ENCODE measurements around the gene AGPAT4. TPM values are rescaled to one million over a fixed set of nuclear protein-coding genes. Genes with fewer than 3 reads are reported as not detected.

Gene AGPAT4
- total RNA-seq, 4 donors from 2014 or later = 10.5 to 20.8 (median 12.6) TPM

GRCh38 chr6:161151660-161152526 is 122.0 kb downstream of the AGPAT4 start:
- WGBS, 2 donors = 79 to 87% methylated on average over 19 of the region's 19 CpGs
- no peak for DNase-seq (ENCODE audit: low spot score in 2 of 2)
- peaks cover 0 to 75% (median 0%) of the 10 kb centered on the region in 3 donors for H3K36me3 ChIP-seq

GRCh38 chr6:161151059-161151645 is 122.7 kb downstream of the AGPAT4 start:
- Histone ChIP-seq H3K9me3 (no peaks in the 10 kb centered on the region), H3K27me3 (no peaks in the 10 kb centered on the region), H3K27ac (no peak overlapping the region), H3K4me3 (no peak overlapping the region), H3K4me1 (no peaks in the 10 kb centered on the region), H3K36me3 (peaks cover 0 to 75% (median 0%) of the 10 kb centered on the region in 3 donors)
- WGBS, 2 donors = 92 to 96% methylated on average over 18 of the region's 18 CpGs
- no peak for DNase-seq (ENCODE audit: low spot score in 2 of 2)
- TF ChIP-seq EP300 (IDR thresholded peaks at IDR 0.05) (no peak), CTCF (IDR thresholded peaks at IDR 0.05) (no peak), POLR2A (IDR thresholded peaks at IDR 0.05) (no peak)

More at GRCh38 chr6:161151660-161152526, 122.0 kb downstream of the AGPAT4 start:
- Histone ChIP-seq H3K4me3 (no peak overlapping the region), H3K27me3 (no peaks in the 10 kb centered on the region), H3K9me3 (peaks cover 0 to 2% (median 0%) of the 10 kb centered on the region in 4 donors), H3K27ac (no peak overlapping the region), H3K4me1 (no peaks in the 10 kb centered on the region)
- no peak for TF ChIP-seq EP300 (IDR thresholded peaks at IDR 0.05)
- no peak for TF ChIP-seq CTCF (IDR thresholded peaks at IDR 0.05)
- no peak for TF ChIP-seq POLR2A (IDR thresholded peaks at IDR 0.05)

- Histone ChIP-seq H3K4me1 (no peaks in the 10 kb centered on the region), H3K27ac (no peak overlapping the region), H3K27me3 (no peaks in the 10 kb centered on the region), H3K9me3 (no peaks in the 10 kb centered on the region), H3K36me3 (peaks cover 0 to 76% (median 0%) of the 10 kb centered on the region in 3 donors), H3K4me3 (no peak overlapping the region)
- no peak for DNase-seq (ENCODE audit: low spot score in 2 of 2)
- 93 to 96% methylated on average over 8 of the region's 8 CpGs for WGBS, 2 donors
- TF ChIP-seq EP300 (IDR thresholded peaks at IDR 0.05) (no peak), CTCF (IDR thresholded peaks at IDR 0.05) (no peak), POLR2A (IDR thresholded peaks at IDR 0.05) (no peak)
Measured at GRCh38 chr6:161150566-161150965, 123.3 kb downstream of the AGPAT4 start.

- Histone ChIP-seq H3K4me1 (no peaks in the 10 kb centered on the region), H3K36me3 (peaks cover 0 to 76% (median 0%) of the 10 kb centered on the region in 3 donors), H3K27ac (no peak overlapping the region), H3K4me3 (no peak overlapping the region), H3K9me3 (no peaks in the 10 kb centered on the region), H3K27me3 (no peaks in the 10 kb centered on the region)
- WGBS, 2 donors = 85 to 89% methylated on average over 5 of the region's 5 CpGs
- TF ChIP-seq EP300 (IDR thresholded peaks at IDR 0.05) (no peak), POLR2A (IDR thresholded peaks at IDR 0.05) (no peak), CTCF (IDR thresholded peaks at IDR 0.05) (no peak)
- no peak for DNase-seq (ENCODE audit: low spot score in 2 of 2)
Measured at GRCh38 chr6:161150136-161150535, 123.7 kb downstream of the AGPAT4 start.
